Neuronal stem cell (in vitro differentiated cells): ENCODE measurements around the gene EFCAB13.
"Not testable (repeated sequence)": the region's sequence is repeated elsewhere in the genome, so short reads cannot be mapped to it uniquely, and the experiment has no call there.

Experiments
- DNase-seq: peaks from one replicate; pipeline ENCODE4 v3.0.0-alpha.2; 2013; ENCODE audit warnings: low spot score
- H2AFZ ChIP-seq: one replicate; pipeline ENCODE4 v1.6.1; 2013; ENCODE audit warnings: mild to moderate bottlenecking, low read length, inconsistent platforms
- H2AK5ac ChIP-seq: 2 replicates; pipeline ENCODE4 v1.6.1; 2013; ENCODE audit warnings: low read depth, mild to moderate bottlenecking, inconsistent platforms, low read length, moderate library complexity, mixed read lengths
- H2BK120ac ChIP-seq: 2 replicates; pipeline ENCODE4 v1.6.1; 2013; ENCODE audit warnings: low read depth, mild to moderate bottlenecking, inconsistent platforms, low read length, moderate library complexity, mixed read lengths
- H2BK12ac ChIP-seq: one replicate; pipeline ENCODE4 v1.6.1; 2013; ENCODE audit warnings: low read length, inconsistent platforms
- H2BK15ac ChIP-seq: 2 replicates; pipeline ENCODE4 v1.6.1; 2013; ENCODE audit warnings: mild to moderate bottlenecking, low read length, inconsistent platforms, mixed read lengths
- H2BK5ac ChIP-seq: one replicate; pipeline ENCODE4 v1.6.1; 2013; ENCODE audit warnings: inconsistent platforms, mild to moderate bottlenecking, low read length, moderate library complexity
- H3K14ac ChIP-seq: one replicate; pipeline ENCODE4 v1.6.1; 2013; ENCODE audit warnings: low read length, inconsistent platforms
- H3K18ac ChIP-seq: 2 replicates; pipeline ENCODE4 v1.6.1; 2013; ENCODE audit warnings: low read length, inconsistent platforms
- H3K23ac ChIP-seq: 2 replicates; pipeline ENCODE4 v1.6.1; 2013; ENCODE audit warnings: low read depth, mild to moderate bottlenecking, mixed read lengths, low read length, inconsistent platforms; ENCODE audit not compliant: poor library complexity
- H3K27ac ChIP-seq: replicated peaks from 3 replicates; pipeline ENCODE4 v1.5.1; 2013; ENCODE audit warnings: low read length, inconsistent platforms
- H3K27me3 ChIP-seq, 3 experiments: 2 replicates each; pipeline ENCODE4 v1.6.1; 2013; ENCODE audit warnings: low read length in 3 of 3, mild to moderate bottlenecking in 2 of 3, inconsistent platforms in 1 of 3, low read depth in 1 of 3, mixed read lengths in 1 of 3, moderate library complexity in 1 of 3; ENCODE audit not compliant: control insufficient read depth in 3 of 3, insufficient read depth in 3 of 3
- H3K36me3 ChIP-seq, 2 donors: replicated peaks in 1 of 2; 2 replicates each; pipeline ENCODE4 v1.6.1; 2013; ENCODE audit warnings: low read length in 2 of 2; ENCODE audit not compliant: control insufficient read depth in 2 of 2, insufficient read depth in 2 of 2
- H3K4ac ChIP-seq: 2 replicates; pipeline ENCODE4 v1.6.1; 2013; ENCODE audit warnings: inconsistent platforms, mild to moderate bottlenecking, low read length, moderate library complexity
- H3K4me1 ChIP-seq, 2 donors: 1 replicate in 1 of 2; 2 replicates in 1 of 2; pipeline ENCODE4 v1.6.1; 2013; ENCODE audit warnings: low read length in 2 of 2, low read depth in 1 of 2; ENCODE audit not compliant: control insufficient read depth in 2 of 2, insufficient read depth in 1 of 2
- H3K4me2 ChIP-seq: one replicate; pipeline ENCODE4 v1.6.1; 2013; ENCODE audit warnings: mild to moderate bottlenecking, low read length, inconsistent platforms; ENCODE audit not compliant: insufficient read depth, poor library complexity, severe bottlenecking
- H3K4me3 ChIP-seq, 2 donors: 2 replicates each; pipeline ENCODE4 v1.5.1; 2013; ENCODE audit warnings: low read length in 2 of 2, mild to moderate bottlenecking in 2 of 2, inconsistent platforms in 1 of 2, moderate library complexity in 1 of 2
- H3K79me1 ChIP-seq: one replicate; pipeline ENCODE4 v1.6.1; 2013; ENCODE audit warnings: low read depth, mild to moderate bottlenecking, inconsistent platforms, low read length, moderate library complexity
- H3K9ac ChIP-seq: one replicate; pipeline ENCODE4 v1.6.1; 2013; ENCODE audit warnings: mild to moderate bottlenecking, low read depth, low read length, inconsistent platforms; ENCODE audit not compliant: poor library complexity
- H3K9me3 ChIP-seq, 2 donors: replicated peaks in 1 of 2; 2 replicates each; pipeline versions ENCODE3 to v1.6.1; 2013; ENCODE audit warnings: low read length in 2 of 2, mild to moderate bottlenecking in 2 of 2, inconsistent platforms in 1 of 2, low read depth in 1 of 2, mixed read lengths in 1 of 2, moderate library complexity in 1 of 2; ENCODE audit not compliant: control insufficient read depth in 2 of 2, insufficient read depth in 1 of 2
- H4K8ac ChIP-seq: one replicate; pipeline ENCODE4 v1.6.1; 2013; ENCODE audit warnings: low read depth, mild to moderate bottlenecking, inconsistent platforms, low read length, moderate library complexity
- H4K91ac ChIP-seq: one replicate; pipeline ENCODE4 v1.6.1; 2013; ENCODE audit warnings: low read length, low read depth, mild to moderate bottlenecking, inconsistent platforms; ENCODE audit not compliant: poor library complexity
- WGBS, 2 donors: extraction: QIAGEN DNeasy Blood & Tissue Kit; methylation state at CpG; one replicate each; pipeline ENCODE4 v1.1.7; 2013; ENCODE audit warnings: missing lambda C conversion rate in 2 of 2, mixed read lengths in 1 of 2; ENCODE audit not compliant: insufficient read length in 2 of 2, insufficient replicate concordance in 1 of 2; ENCODE audit errors: extremely low coverage in 2 of 2; 5-methylcytosine and 5-hydroxymethylcytosine counted together

EFCAB13 gene

DNA sequence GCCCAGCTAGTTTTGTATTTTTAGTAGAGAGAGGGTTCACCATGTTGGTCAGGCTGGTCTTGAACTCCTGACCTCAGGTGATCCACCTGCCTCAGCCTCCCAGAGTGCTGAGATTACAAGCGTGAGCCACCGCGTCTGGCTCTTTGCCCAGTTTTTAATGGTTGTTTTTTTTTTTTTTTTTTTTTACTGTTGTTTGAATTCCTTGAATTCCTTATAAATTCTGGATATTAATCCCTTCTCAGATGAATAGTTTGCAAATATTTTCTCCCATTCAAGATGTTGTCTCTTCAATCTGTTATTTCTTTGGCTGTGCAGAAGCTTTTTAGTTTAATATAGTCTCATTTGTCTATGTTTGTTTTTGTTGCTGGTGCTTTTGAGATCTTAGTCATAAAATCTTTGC lies 47.1 kb downstream of the EFCAB13 start:
- not testable (repeated sequence) for H3K36me3 ChIP-seq, H3K18ac ChIP-seq, H2BK12ac ChIP-seq, H3K4me2 ChIP-seq, H3K27me3 ChIP-seq, H3K4me3 ChIP-seq, H3K9me3 ChIP-seq, H3K4me1 ChIP-seq, H3K23ac ChIP-seq, H2AK5ac ChIP-seq, H2AFZ ChIP-seq, H3K27ac ChIP-seq, H2BK120ac ChIP-seq, H3K4ac ChIP-seq, H2BK15ac ChIP-seq, H3K79me1 ChIP-seq, H4K8ac ChIP-seq, H3K14ac ChIP-seq, DNase-seq, H2BK5ac ChIP-seq, H3K9ac ChIP-seq, H4K91ac ChIP-seq
- no CpG with 5 or more reads among the region's 3 CpGs for WGBS, 2 donors

DNA sequence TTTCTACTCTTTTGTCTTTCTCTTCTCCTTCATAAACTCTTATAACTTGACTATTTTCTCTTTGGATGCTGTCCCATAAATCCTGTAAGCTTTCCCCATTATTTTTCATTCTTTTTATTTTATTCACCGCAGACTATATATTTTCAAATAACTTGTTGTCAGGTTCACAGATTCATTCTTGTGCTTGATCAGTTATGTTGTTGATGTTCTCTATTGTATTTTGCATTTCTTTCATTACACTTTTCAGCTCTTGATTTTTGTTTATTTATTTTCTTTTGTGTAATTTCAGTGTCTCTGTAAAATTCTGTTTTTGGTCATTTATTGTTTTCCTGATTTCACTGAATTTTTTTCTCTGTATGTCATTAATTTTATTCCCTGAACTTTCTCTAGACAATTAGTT lies 49.2 kb downstream of the EFCAB13 start:
- no peak overlapping the region for H3K27ac ChIP-seq
- peaks cover 1 to 8% of the 10 kb centered on the region in 2 donors for H3K9me3 ChIP-seq
- DNase-seq: no peak
- no peaks in the 10 kb centered on the region for H3K27me3 ChIP-seq
- no peak overlapping the region for H3K23ac ChIP-seq
- H2BK12ac ChIP-seq: no peak overlapping the region
- H3K9ac ChIP-seq: no peak overlapping the region
- no peak overlapping the region for H3K4me2 ChIP-seq
- no peak overlapping the region for H2AFZ ChIP-seq
- H2BK5ac ChIP-seq: no peak overlapping the region
- no peak overlapping the region for H4K91ac ChIP-seq
- no peak overlapping the region for H3K4me3 ChIP-seq
- no peaks in the 10 kb centered on the region for H3K36me3 ChIP-seq
- no peaks in the 10 kb centered on the region for H3K79me1 ChIP-seq
- H2BK15ac ChIP-seq: no peak overlapping the region
- WGBS, 2 donors: no CpG with 5 or more reads among the region's 1 CpG
- H2BK120ac ChIP-seq: no peak overlapping the region
- no peak overlapping the region for H3K4ac ChIP-seq
- no peak overlapping the region for H4K8ac ChIP-seq
- no peak overlapping the region for H3K14ac ChIP-seq
- no peak overlapping the region for H3K18ac ChIP-seq
- H3K4me1 ChIP-seq: no peaks in the 10 kb centered on the region
- H2AK5ac ChIP-seq: no peak overlapping the region

DNA sequence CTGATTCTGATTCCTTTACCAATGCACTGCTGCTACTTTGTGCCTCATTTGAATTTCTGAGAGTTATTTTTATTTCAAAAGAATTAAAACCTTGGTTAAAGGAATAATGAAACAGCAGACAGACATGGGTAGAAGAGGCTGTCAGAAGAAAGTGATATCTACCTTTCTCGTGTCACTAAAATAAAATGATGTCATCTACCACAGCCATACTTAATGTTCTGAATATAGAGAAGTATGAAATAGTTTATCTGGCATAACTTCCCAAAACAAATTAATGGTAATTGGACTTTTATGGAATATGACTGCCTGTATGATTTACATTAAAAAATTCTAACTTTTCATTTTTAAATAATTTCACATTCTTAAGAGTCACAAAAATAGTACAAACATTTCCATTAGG lies 52.5 kb downstream of the EFCAB13 start:
- H3K4me3 ChIP-seq: no peak overlapping the region

DNA sequence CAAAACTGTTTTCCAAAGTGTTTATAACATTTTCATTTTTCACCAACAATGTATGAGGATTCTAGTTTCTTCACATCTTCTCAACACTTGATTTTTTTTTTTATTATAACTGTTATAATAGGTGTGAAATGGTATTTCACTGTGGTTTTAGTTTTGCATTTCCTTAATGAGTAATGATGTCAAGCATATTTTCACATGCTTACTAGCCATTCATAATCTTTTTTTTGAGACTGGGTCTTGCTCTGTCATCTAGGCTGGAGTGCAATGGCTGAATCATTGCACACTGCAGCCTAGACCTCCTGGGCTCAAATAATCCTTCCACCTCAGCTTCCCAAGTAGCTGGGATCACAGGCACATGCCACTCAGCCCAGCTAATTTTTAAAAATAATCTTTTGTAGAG lies 65.1 kb downstream of the EFCAB13 start:
- Histone ChIP-seq H2BK120ac (no peak overlapping the region), H3K9me3 (peaks cover 3 to 7% of the 10 kb centered on the region in 2 donors), H2BK15ac (no peak overlapping the region), H3K27me3 (no peaks in the 10 kb centered on the region), H3K79me1 (no peaks in the 10 kb centered on the region), H3K36me3 (no peaks in the 10 kb centered on the region), H3K9ac (no peak overlapping the region), H3K4ac (no peak overlapping the region), H3K4me2 (no peak overlapping the region), H3K27ac (no peak overlapping the region), H2AK5ac (no peak overlapping the region), H2BK5ac (no peak overlapping the region), H2AFZ (no peak overlapping the region), H4K91ac (no peak overlapping the region), H3K4me3 (no peak overlapping the region), H3K18ac (no peak overlapping the region), H3K14ac (no peak overlapping the region), H2BK12ac (no peak overlapping the region), H3K4me1 (no peaks in the 10 kb centered on the region), H4K8ac (no peak overlapping the region), H3K23ac (no peak overlapping the region)
- no peak for DNase-seq

More for the DNA sequence above, 52.5 kb downstream of the EFCAB13 start:
- no CpG with 5 or more reads among the region's 1 CpG for WGBS, 2 donors
- no peak overlapping the region for H3K9ac ChIP-seq
- no peaks in the 10 kb centered on the region for H3K27me3 ChIP-seq
- no peaks in the 10 kb centered on the region for H3K4me1 ChIP-seq
- H2BK5ac ChIP-seq: no peak overlapping the region
- no peak overlapping the region for H2AFZ ChIP-seq
- no peak overlapping the region for H2BK15ac ChIP-seq
- H3K4ac ChIP-seq: no peak overlapping the region
- H3K14ac ChIP-seq: no peak overlapping the region
- no peak overlapping the region for H2BK120ac ChIP-seq
- H3K36me3 ChIP-seq: no peaks in the 10 kb centered on the region
- DNase-seq: no peak
- H4K8ac ChIP-seq: no peak overlapping the region
- H3K4me2 ChIP-seq: no peak overlapping the region
- H3K18ac ChIP-seq: no peak overlapping the region
- H3K9me3 ChIP-seq: peaks cover 1 to 8% of the 10 kb centered on the region in 2 donors
- no peak overlapping the region for H3K27ac ChIP-seq
- H3K79me1 ChIP-seq: no peaks in the 10 kb centered on the region
- no peak overlapping the region for H2BK12ac ChIP-seq
- no peak overlapping the region for H3K23ac ChIP-seq
- H2AK5ac ChIP-seq: no peak overlapping the region
- no peak overlapping the region for H4K91ac ChIP-seq
